Adrenal gland (tissue), 12 donors: ENCODE data around the gene IGFBP5. TPM values are rescaled to one million over a fixed set of nuclear protein-coding genes. Genes with fewer than 3 reads are reported as not detected.

Experiments
- DNase-seq, 7 donors: peaks; one replicate each; pipeline ENCODE4 v3.0.0-alpha.2; 2019 to 2020
- H3K27ac ChIP-seq, 5 donors: fragments of 200-600 bp; sonication (generic) in 4 of 5; 1 replicate in 3 of 5; 2 replicates in 2 of 5; pipeline versions ENCODE4 v1.5.1 to v1.8.0; 2016 to 2020; ENCODE audit warnings: mild to moderate bottlenecking in 1 of 5
- H3K27me3 ChIP-seq: fragments of 200-600 bp; 2 replicates; pipeline ENCODE4 v1.8.0; 2021
- H3K36me3 ChIP-seq, 2 donors: fragments of 200-600 bp; replicated peaks in 1 of 2; 1 replicate in 1 of 2; 2 replicates in 1 of 2; pipeline versions ENCODE4 v1.5.1 to v1.8.0; 2018 to 2022
- H3K4me1 ChIP-seq, 2 donors: fragments of 200-600 bp; replicated peaks in 1 of 2; 1 replicate in 1 of 2; 2 replicates in 1 of 2; pipeline versions ENCODE4 v1.5.1 to v1.8.0; 2018 to 2021
- H3K4me3 ChIP-seq, 4 donors: fragments of 200-600 bp; sonication (generic) in 3 of 4; one replicate each; pipeline ENCODE4 v1.5.1; 2016 to 2018
- H3K9me3 ChIP-seq, 3 donors: fragments of 200-600 bp; sonication (generic) in 1 of 3; replicated peaks in 1 of 3; 1 replicate in 2 of 3; 2 replicates in 1 of 3; pipeline versions ENCODE4 v1.5.1 to v1.8.0; 2016 to 2021
- CTCF ChIP-seq, 6 experiments: fragments of 450-650 bp in 4 of 6; fragments of 200-600 bp in 2 of 6; sonication (generic) in 1 of 6; IDR thresholded peaks; 1 replicate in 5 of 6; 2 replicates in 1 of 6; pipeline versions ENCODE4 v1.5.1 to v1.8.0; 2016 to 2021; ENCODE audit warnings: antibody characterized with exemption in 6 of 6, mild to moderate bottlenecking in 2 of 6, moderate library complexity in 1 of 6
- POLR2A ChIP-seq, 2 donors: fragments of 450-650 bp; IDR thresholded peaks; one replicate each; pipeline ENCODE4 v1.6.1; 2017; ENCODE audit warnings: antibody characterized with exemption in 2 of 2, mild to moderate bottlenecking in 2 of 2, moderate library complexity in 1 of 2
- WGBS, 4 donors: extraction: QIAGEN DNeasy Blood & Tissue Kit in 2 of 4; methylation state at CpG; one replicate each; pipeline versions ENCODE4 v1.1.5 to v1.1.7; 2013 to 2017; 5-methylcytosine and 5-hydroxymethylcytosine counted together
- intact Hi-C, 2 donors: fragments of 100-400 bp; cut with DNase I; formaldehyde crosslinking; loops; one replicate each; pipeline versions ENCODE4 v1.14.1 to v1.15.0; 2022 to 2023
- polyA plus RNA-seq, 3 donors: library from polyadenylated mRNA; stranded (reverse); fragments of 200-250 nt in 2 of 3; fragments of 350-450 nt in 1 of 3; fragmentation: Illumina TruSeq in 1 of 3; extraction: RNeasy Lipid Tissue Mini Kit (QIAGEN cat#74804) in 1 of 3; gene quantifications; one replicate each; pipeline ENCODE4 v1.2.3, GENCODE V29; 2013 to 2014
- total RNA-seq, 9 donors: library from RNA; depleted of rRNA in 4 of 9; stranded (reverse); fragments of >200 nt in 4 of 9; fragments of 120-200 nt in 1 of 9; fragmentation: NEBNext Ultra II Directional in 1 of 9; extraction: Animal tissue kit (Norgen Biotek cat#: 25700) in 1 of 9; gene quantifications; one replicate each; pipeline versions ENCODE4 v1.1.0 to v1.2.4, GENCODE V29; 2013 to 2023
- donor health status: healthy with polysubstance abuse.
- donor health status: Bipolar disorder and iron deficiency.
- donor health status: DM: yes; HTN: yes; CAD: no.
- donor health status: DM: no; HTN: no; CAD: no.
- donor health status: DM: no; HTN: no; CAD: no.
- donor health status: DM: yes; HTN: yes; CAD: no.

The IGFBP5 gene
- total and polyA plus RNA-seq, 12 donors, result 92.5 to 2,550 (median 609) TPM

- H3K36me3 ChIP-seq, result no peaks in the 10 kb centered on the region
- WGBS, 4 donors, result 53 to 54% (median 53%) methylated on average over 4 of the region's 4 CpGs
- no peaks in the 10 kb centered on the region for H3K9me3 ChIP-seq
- no peak overlapping the region for H3K27ac ChIP-seq
- intact Hi-C loops, result no loop called here
- H3K4me3 ChIP-seq, result no peak overlapping the region
- no peaks in the 10 kb centered on the region for H3K27me3 ChIP-seq
- DNase-seq, result no peak
- no peaks in the 10 kb centered on the region for H3K4me1 ChIP-seq
- no peak for TF ChIP-seq POLR2A (IDR thresholded peaks at IDR 0.05)
Measured at GRCh38 chr2:216717491-216717901, 22.1 kb upstream of the IGFBP5 start.

- intact Hi-C loops, result no loop called here
- Histone ChIP-seq H3K27me3 (no peaks in the 10 kb centered on the region), H3K4me1 (no peaks in the 10 kb centered on the region), H3K4me3 (no peak overlapping the region), H3K9me3 (no peaks in the 10 kb centered on the region), H3K27ac (peak overlapping the region in 1 of 5 donors; percentile 4), H3K36me3 (no peaks in the 10 kb centered on the region)
- WGBS, 4 donors, result 77 to 90% (median 85%) methylated on average over 4 of the region's 4 CpGs
- TF ChIP-seq CTCF (IDR thresholded peaks at IDR 0.05) (no peak), POLR2A (IDR thresholded peaks at IDR 0.05) (no peak)
- no peak for DNase-seq
Measured at GRCh38 chr2:216716109-216716508, 20.8 kb upstream of the IGFBP5 start.

- no peaks in the 10 kb centered on the region for H3K27me3 ChIP-seq
- intact Hi-C loops, result no loop called here
- H3K36me3 ChIP-seq, result no peaks in the 10 kb centered on the region
- no peaks in the 10 kb centered on the region for H3K9me3 ChIP-seq
- TF ChIP-seq POLR2A (IDR thresholded peaks at IDR 0.05), result no peak
- TF ChIP-seq CTCF (IDR thresholded peaks at IDR 0.05), result no peak
- no peaks in the 10 kb centered on the region for H3K4me1 ChIP-seq
- DNase-seq, result no peak
- no peak overlapping the region for H3K4me3 ChIP-seq
- H3K27ac ChIP-seq, result peak overlapping the region in 1 of 5 donors; percentile 38
- 79 to 90% (median 84%) methylated on average over 13 to 14 of the region's 14 CpGs for WGBS, 4 donors
Measured at GRCh38 chr2:216715402-216715974, 20.1 kb upstream of the IGFBP5 start.

- Histone ChIP-seq H3K4me1 (no peaks in the 10 kb centered on the region), H3K27ac (peak overlapping the region in 1 of 5 donors; percentile 61), H3K4me3 (no peak overlapping the region), H3K36me3 (no peaks in the 10 kb centered on the region), H3K27me3 (no peaks in the 10 kb centered on the region), H3K9me3 (no peaks in the 10 kb centered on the region)
- DNase-seq, result no peak
- WGBS, 4 donors, result 63 to 86% (median 79%) methylated on average over 3 of the region's 3 CpGs
- no peak for TF ChIP-seq CTCF (IDR thresholded peaks at IDR 0.05)
- no peak for TF ChIP-seq POLR2A (IDR thresholded peaks at IDR 0.05)
- intact Hi-C loops, result no loop called here
Measured at GRCh38 chr2:216714376-216714775, 19.0 kb upstream of the IGFBP5 start.

- intact Hi-C loops, result no loop called here
- Histone ChIP-seq H3K36me3 (no peaks in the 10 kb centered on the region), H3K4me3 (no peak overlapping the region), H3K27me3 (no peaks in the 10 kb centered on the region), H3K27ac (peak overlapping the region in 1 of 5 donors; percentile 61), H3K9me3 (no peaks in the 10 kb centered on the region), H3K4me1 (no peaks in the 10 kb centered on the region)
- peak in 5 of 7 donors; percentile 24 to 62 (median 48) for DNase-seq
- 55 to 62% (median 59%) methylated on average over 8 of the region's 8 CpGs for WGBS, 4 donors
- TF ChIP-seq POLR2A (IDR thresholded peaks at IDR 0.05) (no peak), CTCF (IDR thresholded peaks at IDR 0.05) (no peak)
Measured at GRCh38 chr2:216713691-216714336, 18.5 kb upstream of the IGFBP5 start.
